Germinal center (tissue), 1 donor: ENCODE measurements around the gene KRTAP9-1.
"Not testable (repeated sequence)": the region's sequence is repeated elsewhere in the genome, so short reads cannot be mapped to it uniquely, and the experiment has no call there.

Source experiments
- DNase-seq: peaks from one replicate; pipeline ENCODE4 v3.0.0; 2012; ENCODE audit warnings: mixed read lengths, low spot score

KRTAP9-1 gene

DNA sequence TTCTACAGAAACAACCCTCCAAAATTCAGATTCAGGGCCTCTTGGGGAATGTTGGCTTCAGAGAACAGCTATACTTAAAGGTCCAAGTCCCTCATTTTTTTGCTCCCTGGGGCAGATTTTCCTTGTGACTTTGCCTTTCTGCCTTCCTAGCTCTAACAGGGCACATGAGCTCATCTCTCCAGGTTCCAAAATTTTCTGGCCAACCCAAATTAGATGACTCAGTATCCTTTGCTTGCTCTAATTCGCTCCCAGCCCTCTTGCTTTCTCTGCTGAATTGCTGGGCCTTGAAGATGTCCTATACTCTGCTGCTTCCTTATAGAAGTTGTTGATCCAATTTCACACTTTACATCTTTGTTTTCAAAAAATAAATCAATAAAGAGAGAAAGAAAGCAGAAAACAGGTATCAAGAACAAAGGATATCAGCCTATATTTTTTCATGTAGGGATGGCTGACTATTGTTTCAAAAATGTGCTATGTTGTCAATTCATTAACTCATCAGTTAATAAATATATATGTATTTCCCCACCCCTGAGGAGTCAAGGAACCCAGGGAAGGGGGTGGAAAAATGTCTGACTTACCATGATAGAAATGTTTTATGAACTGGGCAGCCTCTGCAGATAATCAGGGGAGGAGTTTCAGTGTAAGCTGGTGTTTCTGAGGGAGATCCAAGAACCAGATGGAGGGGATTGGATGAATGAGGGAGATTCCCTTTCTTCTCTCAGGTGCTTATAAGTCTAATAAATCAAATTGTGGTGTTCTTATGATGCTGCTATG, 10.7 kb upstream of the KRTAP9-1 start:
- DNase-seq, result no peak

DNA sequence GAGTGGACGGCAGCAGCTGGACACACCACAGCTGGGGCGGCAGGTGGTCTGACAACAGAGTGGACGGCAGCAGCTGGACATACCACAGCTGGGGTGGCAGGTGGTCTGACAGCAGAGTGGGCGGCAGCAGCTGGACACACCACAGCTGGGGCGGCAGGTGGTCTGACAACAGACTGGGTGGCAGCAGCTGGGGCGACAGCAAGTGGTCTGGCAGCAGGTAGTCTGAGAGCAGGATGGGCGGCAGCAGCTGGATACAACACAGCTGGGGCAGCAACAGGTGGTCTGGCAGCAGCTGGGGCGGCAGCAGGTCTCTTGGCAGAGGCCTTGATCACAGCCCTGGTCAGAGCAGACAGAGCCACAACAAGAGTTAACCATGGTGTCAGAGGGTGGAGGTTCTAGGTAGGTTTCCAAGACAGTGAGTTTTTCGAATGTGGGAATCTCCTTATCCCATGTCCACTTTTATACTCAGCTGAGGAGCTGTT, 5.2 kb upstream of the KRTAP9-1 start, which contains the start of gene KRTAP4-1:
TSS of gene KRTAP4-1 (minus strand) at position 432 of the 482 bp plus-strand sequence. CDS start at position 375, 57 bp downstream.
- DNase-seq, result no peak

DNA sequence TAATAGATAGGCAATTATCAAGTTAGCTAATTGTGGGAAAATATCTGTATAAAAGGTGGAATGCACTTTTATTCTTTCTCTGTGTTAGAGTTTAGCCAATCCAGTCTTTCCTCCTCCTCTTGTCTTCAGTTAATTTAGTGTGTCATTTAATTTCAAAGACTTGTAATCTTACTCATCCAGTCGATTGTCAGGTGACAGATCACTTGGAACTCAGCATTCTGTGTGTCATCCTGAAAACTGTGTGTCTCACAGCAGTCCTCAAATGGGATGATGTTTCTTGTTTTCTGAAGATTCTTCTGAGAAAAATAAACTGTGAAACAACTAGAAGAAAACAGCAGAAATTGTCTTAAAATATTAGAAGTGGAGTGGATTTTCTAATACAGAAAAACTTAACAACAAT, 4.7 kb upstream of the KRTAP9-1 start:
- no peak for DNase-seq

DNA sequence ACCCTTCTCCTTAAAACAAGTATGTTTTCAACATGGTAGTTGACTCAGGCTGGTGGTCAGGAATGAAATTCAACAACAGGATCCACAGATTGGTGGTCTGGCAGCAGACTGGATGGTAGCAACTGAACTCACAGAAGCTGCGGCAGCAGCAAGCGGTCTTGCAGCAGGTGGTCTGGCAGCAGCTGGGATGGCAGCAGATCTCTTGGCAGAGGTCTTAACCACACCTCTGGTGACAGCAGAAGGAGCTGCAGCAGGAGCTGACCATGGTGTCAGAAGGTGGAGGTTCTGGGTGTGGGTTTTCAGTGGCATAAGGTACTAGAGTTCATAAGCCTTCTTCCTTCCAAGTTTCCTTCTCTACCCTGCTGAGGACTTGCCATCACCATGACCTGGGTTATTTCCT, 2.8 kb upstream of the KRTAP9-1 start:
- DNase-seq, result no peak

DNA sequence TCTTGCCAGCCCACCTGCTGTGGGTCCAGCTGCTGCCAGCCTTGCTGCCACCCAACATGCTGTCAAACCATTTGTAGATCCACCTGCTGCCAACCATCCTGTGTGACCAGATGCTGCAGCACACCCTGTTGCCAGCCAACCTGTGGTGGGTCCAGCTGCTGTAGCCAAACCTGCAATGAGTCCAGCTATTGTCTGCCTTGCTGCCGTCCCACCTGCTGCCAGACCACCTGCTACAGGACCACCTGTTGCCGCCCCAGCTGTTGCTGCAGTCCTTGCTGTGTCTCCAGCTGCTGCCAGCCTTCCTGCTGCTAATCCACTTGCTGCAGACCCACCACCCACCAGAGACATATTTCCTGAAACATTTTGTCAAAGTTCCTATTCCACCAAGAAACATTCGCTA, 641 bp downstream of the KRTAP9-1 start:
- no peak for DNase-seq

DNA sequence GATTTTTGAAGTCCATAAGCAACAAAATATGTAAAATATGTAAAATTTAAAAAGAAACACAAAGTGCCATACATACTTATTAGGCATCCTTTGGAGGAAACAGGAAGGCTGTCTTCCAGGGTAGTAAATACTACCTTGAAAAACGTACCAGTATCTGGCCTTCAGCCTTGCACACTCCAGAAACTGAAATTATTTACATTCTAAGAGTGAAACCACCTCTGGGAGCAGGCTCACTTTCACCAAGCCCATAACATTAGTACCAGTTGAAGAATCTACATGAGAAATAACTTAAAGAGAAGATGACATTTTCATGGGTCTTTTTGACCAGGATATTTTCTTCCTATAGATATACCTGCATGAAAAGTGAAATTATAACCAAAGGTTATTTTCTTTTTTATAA, 6.4 kb downstream of the KRTAP9-1 start:
- DNase-seq, result no peak

DNA sequence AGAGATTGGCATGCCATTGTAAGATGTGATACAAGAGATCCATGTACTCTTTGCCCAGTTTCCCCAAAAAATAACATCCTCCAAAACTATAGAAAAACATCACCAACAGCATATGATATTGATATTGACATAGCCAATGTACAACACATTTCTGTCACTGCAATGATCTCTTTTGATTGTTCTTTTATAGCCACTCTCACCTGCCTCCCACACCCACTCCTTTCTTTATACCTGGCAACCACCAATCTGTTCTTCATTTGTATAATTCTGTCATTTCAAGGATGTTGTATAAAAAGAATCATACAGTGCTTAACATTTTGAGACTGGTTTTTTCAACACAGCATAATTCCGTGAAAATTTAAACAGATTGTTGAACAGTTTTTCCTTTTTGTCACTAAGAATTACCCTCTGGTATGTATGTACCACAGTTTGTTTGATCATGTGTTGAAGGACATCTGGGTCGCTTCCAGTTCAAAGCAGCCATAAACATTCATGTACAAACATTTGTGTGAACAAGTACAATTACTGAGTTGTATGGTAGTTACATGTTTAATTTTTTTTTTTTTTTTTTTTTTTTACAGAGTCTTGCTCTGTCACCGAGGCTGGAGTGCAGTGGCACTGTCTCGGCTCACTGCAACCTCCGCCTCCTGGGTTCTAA, 9.9 kb downstream of the KRTAP9-1 start:
- DNase-seq, result no peak

DNA sequence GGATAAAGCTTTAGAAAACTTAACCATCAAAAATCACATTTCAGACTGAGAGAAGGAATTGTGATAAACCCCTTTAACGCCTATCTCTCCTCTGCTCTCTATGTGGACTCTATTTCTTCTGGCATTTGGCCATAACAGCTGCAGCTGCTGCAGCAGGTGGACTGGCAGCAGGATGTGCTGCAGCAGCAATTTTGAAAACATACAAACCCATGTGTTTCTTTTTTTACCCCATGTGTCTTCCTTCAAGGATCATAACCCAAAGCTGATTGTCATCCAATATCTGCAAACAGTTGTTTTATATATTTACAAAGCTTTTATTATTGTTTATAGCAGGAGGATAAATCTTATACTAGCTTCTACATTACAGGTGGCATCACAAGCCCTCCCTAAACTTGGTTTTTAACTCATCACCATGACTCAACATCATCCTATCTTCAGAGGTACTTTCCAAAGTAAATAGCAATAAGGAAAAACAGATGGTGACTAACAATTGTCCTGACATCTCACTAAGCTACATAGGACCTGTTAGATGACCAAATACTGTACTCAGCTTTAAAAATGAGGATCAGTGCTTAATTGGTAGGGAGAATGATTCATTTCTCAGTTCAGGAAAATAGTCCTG, 22.3 kb downstream of the KRTAP9-1 start:
- no peak for DNase-seq

DNA sequence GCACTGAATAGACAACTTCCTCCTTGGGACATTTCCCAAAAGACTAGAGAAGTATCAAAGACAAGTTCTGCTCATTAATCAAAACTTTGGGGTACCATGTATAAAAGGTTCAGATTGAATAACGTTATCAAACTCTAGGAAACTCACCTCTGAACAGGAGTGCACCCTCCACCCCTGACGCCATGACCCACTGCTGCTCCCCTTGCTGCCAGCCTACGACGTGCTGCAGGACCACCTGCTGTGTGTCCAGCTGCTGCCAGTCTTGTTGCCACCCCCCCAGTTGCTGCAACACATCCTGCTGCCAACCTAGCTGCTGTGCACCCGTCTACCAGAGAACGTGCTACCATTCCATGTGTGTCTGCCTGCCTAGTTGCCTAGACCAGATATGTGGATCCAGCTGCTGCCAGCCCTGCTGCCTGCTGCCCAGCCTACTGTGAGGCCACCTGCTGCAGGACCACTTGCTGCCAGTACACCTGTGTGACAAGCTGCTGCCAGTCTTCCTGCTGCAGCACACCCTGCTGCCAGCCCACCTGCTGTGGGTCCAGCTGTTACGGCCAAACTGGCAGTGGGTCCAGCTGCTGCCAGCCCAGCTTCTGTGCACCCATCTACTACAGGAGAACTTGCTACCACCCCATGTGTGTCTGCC, 23.0 kb downstream of the KRTAP9-1 start:
- DNase-seq, result no peak

DNA sequence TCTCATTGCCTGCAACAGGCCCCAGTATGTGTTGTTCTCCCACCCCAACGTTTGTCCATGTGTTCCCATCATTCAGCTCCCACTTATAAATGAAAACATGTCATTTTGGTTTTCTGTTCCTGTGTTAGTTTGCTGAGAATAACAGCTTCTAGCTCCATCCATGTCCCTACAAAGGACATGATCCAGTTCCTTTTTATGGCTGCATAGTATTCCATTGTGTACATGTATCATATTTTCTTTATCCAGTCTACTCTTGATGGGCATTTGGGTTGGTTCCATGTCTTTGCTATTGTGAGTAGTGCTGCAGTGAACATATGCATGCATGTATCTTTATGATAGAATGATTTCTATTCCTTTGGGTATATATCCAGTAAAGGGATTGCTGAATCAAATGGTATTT, 26.0 kb downstream of the KRTAP9-1 start:
- DNase-seq, result no peak

DNA sequence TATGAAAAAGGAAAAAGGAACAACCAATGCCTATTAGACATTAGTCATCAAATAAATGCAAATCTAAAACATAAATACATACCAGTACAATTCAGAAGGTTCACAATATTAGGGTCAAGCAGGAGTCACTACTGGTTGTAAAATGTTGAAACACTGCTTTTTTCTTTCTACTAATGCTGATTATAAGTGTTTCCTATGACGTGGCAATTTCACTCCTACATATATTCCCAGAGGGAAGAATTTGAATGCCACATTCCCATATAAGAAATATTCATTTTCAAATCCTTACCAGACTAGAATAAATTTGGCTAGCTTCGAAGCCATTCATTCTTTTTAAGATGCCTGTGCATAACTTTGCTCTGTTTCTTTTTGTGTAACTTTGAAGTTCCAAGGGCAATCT, 34.1 kb downstream of the KRTAP9-1 start:
- DNase-seq, result no peak

DNA sequence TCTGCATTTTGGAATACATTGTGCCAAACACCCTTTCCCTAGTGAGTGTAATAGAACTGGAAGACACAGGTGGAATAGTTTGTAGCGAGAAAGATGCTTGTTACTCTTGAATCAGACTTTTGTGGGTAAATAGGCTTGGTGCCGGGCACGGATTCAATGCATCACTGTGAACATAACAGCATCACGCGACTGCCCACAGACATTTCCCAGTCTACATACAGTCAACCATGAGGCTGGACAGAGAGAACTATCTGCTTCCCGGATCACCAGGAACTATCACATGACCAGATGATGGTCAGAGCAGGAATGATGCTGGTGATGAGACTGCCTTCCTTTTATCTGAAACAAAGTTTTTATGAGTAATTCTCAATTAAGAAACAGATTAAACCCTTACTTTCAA, 36.4 kb downstream of the KRTAP9-1 start:
- no peak for DNase-seq

DNA sequence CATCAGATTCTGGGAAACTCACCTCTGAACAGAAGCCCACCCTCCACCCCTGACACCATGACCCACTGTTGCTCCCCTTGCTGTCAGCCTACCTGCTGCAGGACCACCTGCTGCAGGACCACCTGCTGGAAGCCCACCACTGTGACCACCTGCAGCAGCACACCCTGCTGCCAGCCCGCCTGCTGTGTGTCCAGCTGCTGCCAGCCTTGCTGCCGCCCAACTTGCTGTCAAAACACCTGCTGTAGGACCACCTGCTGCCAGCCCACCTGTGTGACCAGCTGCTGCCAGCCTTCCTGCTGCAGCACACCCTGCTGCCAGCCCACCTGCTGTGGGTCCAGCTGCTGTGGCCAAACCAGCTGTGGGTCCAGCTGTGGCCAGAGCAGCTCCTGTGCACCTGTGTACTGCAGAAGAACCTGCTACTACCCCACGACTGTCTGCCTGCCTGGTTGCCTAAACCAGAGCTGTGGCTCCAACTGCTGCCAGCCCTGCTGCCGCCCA, 37.0 kb downstream of the KRTAP9-1 start, which contains the start of gene KRTAP9-2:
TSS of gene KRTAP9-2 (plus strand) at position 51 of the 498 bp plus-strand sequence. CDS start at position 58, 7 bp downstream.
- not testable (repeated sequence) for DNase-seq

DNA sequence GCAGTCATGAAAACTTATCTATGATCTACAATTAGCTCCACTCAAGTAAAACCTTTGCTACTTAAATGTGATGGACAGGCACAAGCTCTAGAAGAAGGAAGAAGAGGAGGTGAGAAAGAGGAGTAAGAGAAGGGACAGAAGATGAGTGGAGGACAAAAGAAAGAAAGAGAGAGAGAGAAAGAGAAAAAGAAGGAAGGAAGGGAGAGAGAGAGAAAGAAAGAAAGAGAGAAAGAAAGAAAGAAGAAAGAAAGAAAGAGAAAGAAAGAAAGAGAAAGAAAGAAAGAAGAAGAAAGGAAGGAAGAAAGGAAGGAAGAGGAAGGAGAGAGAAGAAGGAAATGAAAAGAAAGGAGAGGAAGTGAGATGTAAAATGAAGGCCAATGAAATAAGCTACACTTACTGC, 40.4 kb downstream of the KRTAP9-1 start:
- DNase-seq, result no peak

DNA sequence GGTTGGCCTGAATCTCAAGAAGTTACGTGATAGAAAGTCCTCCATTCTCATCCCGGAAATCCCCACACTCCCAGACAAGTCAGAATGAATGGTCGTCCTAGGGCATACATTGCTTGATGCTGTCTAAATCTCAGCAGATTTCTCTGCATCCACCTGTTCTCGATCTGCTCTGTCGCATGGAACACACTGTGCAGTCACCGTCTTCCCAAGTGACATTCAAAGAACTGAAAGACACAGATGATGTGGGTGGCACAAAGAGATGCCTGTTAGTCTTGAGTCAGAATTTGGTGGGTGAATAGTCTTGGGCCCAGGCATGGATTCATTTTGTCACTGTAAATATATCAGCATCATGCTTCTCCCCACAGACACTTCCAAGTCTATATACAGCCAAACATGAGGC, 42.0 kb downstream of the KRTAP9-1 start:
- DNase-seq, result no peak

DNA sequence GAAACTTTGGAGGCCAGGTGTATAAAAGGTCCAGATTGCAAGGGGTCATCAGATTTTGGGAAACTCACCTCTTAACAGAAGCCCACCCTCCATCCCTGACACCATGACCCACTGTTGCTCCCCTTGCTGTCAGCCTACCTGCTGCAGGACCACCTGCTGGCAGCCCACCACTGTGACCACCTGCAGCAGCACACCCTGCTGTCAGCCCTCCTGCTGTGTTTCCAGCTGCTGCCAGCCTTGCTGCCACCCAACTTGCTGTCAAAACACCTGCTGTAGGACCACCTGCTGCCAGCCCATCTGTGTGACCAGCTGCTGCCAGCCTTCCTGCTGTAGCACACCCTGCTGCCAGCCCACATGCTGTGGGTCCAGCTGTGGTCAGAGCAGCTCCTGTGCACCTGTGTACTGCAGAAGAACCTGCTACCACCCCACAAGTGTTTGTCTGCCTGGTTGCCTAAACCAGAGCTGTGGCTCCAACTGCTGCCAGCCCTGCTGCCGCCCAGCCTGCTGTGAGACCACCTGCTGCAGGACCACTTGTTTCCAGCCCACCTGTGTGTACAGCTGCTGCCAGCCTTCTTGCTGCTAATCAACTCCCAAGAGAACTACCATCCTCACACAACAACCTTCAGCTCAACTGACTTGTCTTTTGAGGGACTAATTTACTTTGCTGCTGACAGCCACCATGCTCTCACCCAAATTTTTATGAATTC, 42.9 kb downstream of the KRTAP9-1 start, which contains the start of gene KRTAP9-3:
TSS of gene KRTAP9-3 (plus strand) at position 51 of the 707 bp plus-strand sequence. CDS start at position 104, 53 bp downstream.
- not testable (repeated sequence) for DNase-seq

DNA sequence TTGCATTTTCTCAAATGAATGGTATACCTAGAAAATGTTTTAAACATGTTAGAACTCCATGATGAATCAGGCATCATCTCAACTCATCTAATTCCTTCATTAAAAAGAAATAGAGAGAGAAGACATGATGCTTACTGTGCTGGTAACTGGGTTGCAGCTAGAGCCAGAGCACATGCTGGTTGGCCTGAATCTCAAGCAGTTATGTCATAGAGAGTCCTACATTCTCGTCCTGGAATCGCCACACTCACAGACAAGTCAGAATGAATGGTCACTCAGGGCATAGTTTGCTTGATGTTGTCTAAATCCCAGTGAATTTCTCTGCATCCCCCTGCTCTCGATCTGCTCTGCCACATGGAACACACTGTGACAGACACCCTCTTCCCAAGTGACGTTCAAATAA, 47.4 kb downstream of the KRTAP9-1 start:
- DNase-seq, result not testable (repeated sequence)

DNA sequence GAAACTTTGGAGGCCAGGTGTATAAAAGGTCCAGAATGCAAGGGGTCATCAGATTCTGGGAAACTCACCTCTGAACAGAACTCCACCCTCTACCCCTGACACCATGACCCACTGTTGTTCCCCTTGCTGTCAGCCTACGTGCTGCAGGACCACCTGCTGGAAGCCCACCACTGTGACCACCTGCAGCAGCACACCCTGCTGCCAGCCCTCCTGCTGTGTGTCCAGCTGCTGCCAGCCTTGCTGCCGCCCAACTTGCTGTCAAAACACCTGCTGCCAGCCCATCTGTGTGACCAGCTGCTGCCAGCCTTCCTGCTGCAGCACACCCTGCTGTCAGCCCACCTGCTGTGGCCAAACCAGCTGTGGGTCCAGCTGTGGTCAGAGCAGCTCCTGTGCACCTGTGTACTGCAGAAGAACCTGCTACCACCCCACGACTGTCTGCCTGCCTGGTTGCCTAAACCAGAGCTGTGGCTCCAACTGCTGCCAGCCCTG, 48.3 kb downstream of the KRTAP9-1 start, which contains the start of gene KRTAP9-8:
TSS of gene KRTAP9-8 (plus strand) at position 51 of the 489 bp plus-strand sequence. CDS start at position 104, 53 bp downstream.
- DNase-seq, result not testable (repeated sequence)
